Measurements from ENCODE around the gene FZD8. TPM values are rescaled to one million over a fixed set of nuclear protein-coding genes. Genes with fewer than 3 reads are reported as not detected.

The FZD8 gene
- total RNA-seq, 1 experiment from 2014 or later = 1.8 TPM

DNA sequence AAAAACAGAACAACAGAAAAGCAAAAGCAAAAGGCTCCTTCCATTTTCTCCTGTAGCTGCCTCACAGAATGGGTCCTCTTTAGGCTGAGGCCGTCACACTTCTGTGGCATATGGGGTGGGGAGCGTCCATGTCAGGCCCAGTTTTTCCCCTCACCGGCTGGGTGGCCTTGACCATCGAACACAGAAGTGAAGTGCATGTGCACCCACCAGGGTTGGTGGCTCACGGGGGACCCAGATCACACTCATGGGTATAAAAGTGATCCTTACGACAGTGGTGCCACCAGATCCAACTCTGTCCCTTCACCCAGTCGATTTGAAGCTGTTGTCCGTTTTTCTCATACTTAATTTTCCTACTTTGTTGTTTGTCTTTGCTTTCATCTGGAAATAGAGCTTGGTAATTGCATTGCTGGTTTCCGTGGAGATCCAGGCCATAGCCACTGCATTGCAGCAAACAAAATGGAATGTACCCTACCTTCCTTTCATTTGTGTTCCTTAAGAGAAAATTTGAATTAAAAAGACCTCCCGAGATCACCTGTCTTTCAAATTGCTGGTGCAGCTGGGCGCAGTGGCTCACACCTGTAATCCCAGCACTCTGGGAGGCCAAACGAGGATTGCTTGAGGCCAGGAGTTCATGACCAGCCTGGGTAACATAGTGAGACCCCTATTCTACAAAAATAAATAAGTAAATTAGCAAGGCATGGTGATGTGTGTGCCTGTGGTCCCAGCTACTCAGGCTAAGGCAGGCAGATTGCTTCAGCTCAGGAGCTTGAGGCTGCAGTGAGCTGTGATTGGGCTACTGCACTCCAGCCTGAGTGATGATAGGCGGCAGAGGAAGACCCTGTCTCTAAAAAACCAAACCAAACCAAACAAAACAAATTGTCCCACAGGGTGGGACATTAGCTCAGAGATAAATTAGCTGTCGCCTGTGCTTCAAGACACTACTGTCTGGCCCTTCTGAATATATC is 47.7 kb downstream of the FZD8 start:
- Histone ChIP-seq H3K4me3 (ENCODE audit: low read depth in 2 of 2, low read length in 2 of 2) (no peak overlapping the region), H3K4me1 (ENCODE audit: control insufficient read depth, insufficient read depth, low read length) (no peaks in the 10 kb centered on the region), H3K9me3 (ENCODE audit: control insufficient read depth, insufficient read depth, low read depth, low read length) (no peaks in the 10 kb centered on the region), H3K27ac (ENCODE audit: low read length) (no peak overlapping the region), H3K27me3 (ENCODE audit: control insufficient read depth, insufficient read depth, low read length) (no peaks in the 10 kb centered on the region; the same call in 1 of the 2 replicates), H3K36me3 (ENCODE audit: control insufficient read depth, insufficient read depth, low read length) (no peaks in the 10 kb centered on the region)
- DNase-seq (ENCODE audit: low read depth, low spot score) (no peak), ATAC-seq (no peak)
- CTCF ChIA-PET = interaction anchor here (0.5 kb wide), 1 partner anchor 441 kb away, joined by 4 read pairs; no protein-coding TSS in a partner anchor
- intact Hi-C loops (cut with micrococcal nuclease; ENCODE audit: unreplicated experiment) = loop anchor here (10.0 kb wide), 1 partner anchor 350 kb away; no protein-coding TSS in a partner anchor
- POLR2A ChIA-PET = no interaction called here
- no TSS peak for BruUV-seq (replicated peaks)
- in situ Hi-C loops (cut with HindIII; ENCODE audit: low pct_unique_long_range_greater_than_20kb, low sequenced_read_pairs) = no loop called here
- TF ChIP-seq, protein P1, sequence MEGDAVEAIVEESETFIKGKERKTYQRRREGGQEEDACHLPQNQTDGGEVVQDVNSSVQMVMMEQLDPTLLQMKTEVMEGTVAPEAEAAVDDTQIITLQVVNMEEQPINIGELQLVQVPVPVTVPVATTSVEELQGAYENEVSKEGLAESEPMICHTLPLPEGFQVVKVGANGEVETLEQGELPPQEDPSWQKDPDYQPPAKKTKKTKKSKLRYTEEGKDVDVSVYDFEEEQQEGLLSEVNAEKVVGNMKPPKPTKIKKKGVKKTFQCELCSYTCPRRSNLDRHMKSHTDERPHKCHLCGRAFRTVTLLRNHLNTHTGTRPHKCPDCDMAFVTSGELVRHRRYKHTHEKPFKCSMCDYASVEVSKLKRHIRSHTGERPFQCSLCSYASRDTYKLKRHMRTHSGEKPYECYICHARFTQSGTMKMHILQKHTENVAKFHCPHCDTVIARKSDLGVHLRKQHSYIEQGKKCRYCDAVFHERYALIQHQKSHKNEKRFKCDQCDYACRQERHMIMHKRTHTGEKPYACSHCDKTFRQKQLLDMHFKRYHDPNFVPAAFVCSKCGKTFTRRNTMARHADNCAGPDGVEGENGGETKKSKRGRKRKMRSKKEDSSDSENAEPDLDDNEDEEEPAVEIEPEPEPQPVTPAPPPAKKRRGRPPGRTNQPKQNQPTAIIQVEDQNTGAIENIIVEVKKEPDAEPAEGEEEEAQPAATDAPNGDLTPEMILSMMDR (IDR thresholded peaks at IDR 0.05) = no peak
- TF ChIP-seq POLR2AphosphoS5 (IDR thresholded peaks at IDR 0.05; ENCODE audit: low read depth, low read length) = no peak
- TF ChIP-seq TCF7L2 (IDR thresholded peaks at IDR 0.05; ENCODE audit: low read depth, low read length) = no peak
- TF ChIP-seq, protein P2, sequence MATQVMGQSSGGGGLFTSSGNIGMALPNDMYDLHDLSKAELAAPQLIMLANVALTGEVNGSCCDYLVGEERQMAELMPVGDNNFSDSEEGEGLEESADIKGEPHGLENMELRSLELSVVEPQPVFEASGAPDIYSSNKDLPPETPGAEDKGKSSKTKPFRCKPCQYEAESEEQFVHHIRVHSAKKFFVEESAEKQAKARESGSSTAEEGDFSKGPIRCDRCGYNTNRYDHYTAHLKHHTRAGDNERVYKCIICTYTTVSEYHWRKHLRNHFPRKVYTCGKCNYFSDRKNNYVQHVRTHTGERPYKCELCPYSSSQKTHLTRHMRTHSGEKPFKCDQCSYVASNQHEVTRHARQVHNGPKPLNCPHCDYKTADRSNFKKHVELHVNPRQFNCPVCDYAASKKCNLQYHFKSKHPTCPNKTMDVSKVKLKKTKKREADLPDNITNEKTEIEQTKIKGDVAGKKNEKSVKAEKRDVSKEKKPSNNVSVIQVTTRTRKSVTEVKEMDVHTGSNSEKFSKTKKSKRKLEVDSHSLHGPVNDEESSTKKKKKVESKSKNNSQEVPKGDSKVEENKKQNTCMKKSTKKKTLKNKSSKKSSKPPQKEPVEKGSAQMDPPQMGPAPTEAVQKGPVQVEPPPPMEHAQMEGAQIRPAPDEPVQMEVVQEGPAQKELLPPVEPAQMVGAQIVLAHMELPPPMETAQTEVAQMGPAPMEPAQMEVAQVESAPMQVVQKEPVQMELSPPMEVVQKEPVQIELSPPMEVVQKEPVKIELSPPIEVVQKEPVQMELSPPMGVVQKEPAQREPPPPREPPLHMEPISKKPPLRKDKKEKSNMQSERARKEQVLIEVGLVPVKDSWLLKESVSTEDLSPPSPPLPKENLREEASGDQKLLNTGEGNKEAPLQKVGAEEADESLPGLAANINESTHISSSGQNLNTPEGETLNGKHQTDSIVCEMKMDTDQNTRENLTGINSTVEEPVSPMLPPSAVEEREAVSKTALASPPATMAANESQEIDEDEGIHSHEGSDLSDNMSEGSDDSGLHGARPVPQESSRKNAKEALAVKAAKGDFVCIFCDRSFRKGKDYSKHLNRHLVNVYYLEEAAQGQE (IDR thresholded peaks at IDR 0.05; ENCODE audit: insufficient read depth in 1 of 2, low read depth in 2 of 2, low read length in 1 of 2) = no peak
- no peak for TF ChIP-seq SIN3A (IDR thresholded peaks at IDR 0.05; ENCODE audit: borderline replicate concordance, insufficient read depth, low read depth, low read length)

DNA sequence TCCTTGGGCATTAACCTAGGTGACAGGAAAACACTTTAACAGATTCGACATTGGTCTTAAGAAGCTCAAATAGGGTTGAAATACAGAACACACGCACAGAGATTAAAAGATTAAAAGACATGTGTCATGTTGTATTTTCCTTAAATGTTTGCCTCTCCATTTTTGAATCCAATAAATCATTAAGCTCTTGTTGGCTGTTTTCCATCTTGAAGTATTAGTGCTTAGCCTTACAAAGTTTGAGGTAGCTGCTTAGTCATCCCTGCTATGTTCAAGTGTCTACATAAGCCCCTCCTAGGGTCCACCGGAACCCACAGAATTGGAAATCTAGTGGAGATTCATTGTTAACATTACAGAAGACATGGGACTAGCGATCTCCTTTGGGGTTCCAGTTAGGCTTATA is 49.7 kb downstream of the FZD8 start:
- ATAC-seq (no peak), DNase-seq (ENCODE audit: low read depth, low spot score) (no peak)
- H3K27me3 ChIP-seq (ENCODE audit: control insufficient read depth, insufficient read depth, low read length) = no peaks in the 10 kb centered on the region; the same call in 1 of the 2 replicates
- H3K36me3 ChIP-seq (ENCODE audit: control insufficient read depth, insufficient read depth, low read length) = no peaks in the 10 kb centered on the region
- no peak overlapping the region for H3K4me3 ChIP-seq (ENCODE audit: low read depth in 2 of 2, low read length in 2 of 2)
- intact Hi-C loops (cut with micrococcal nuclease; ENCODE audit: unreplicated experiment) = loop anchor here (10.0 kb wide), 1 partner anchor 348 kb away; no protein-coding TSS in a partner anchor
- H3K4me1 ChIP-seq (ENCODE audit: control insufficient read depth, insufficient read depth, low read length) = no peaks in the 10 kb centered on the region
- TF ChIP-seq, protein P1 (IDR thresholded peaks at IDR 0.05) = no peak
- TF ChIP-seq POLR2AphosphoS5 (IDR thresholded peaks at IDR 0.05; ENCODE audit: low read depth, low read length) (no peak), TCF7L2 (IDR thresholded peaks at IDR 0.05; ENCODE audit: low read depth, low read length) (no peak), SIN3A (IDR thresholded peaks at IDR 0.05; ENCODE audit: borderline replicate concordance, insufficient read depth, low read depth, low read length) (no peak)
- TF ChIP-seq, protein P2 (IDR thresholded peaks at IDR 0.05; ENCODE audit: insufficient read depth in 1 of 2, low read depth in 2 of 2, low read length in 1 of 2) = no peak
- no peaks in the 10 kb centered on the region for H3K9me3 ChIP-seq (ENCODE audit: control insufficient read depth, insufficient read depth, low read depth, low read length)
- ChIA-PET CTCF (no interaction called here), POLR2A (interaction anchor here (0.6 kb wide), 1 partner anchor 126 kb away, joined by 5 read pairs; no protein-coding TSS in a partner anchor)
- no peak overlapping the region for H3K27ac ChIP-seq (ENCODE audit: low read length)
- no TSS peak for BruUV-seq (replicated peaks)
- in situ Hi-C loops (cut with HindIII; ENCODE audit: low pct_unique_long_range_greater_than_20kb, low sequenced_read_pairs) = no loop called here
